VCaP (cell line): ENCODE measurements around the gene CETP.

ENCODE experiments used
- H3K27ac ChIP-seq: fragments of 450-650 bp; 2 replicates; pipeline ENCODE4 v1.5.1; 2017
- TF ChIP-seq, protein P1 (sequence below): fragments of 450-650 bp; conservative IDR thresholded peaks from 2 replicates; pipeline ENCODE4 v1.5.1; 2017; ENCODE audit warnings: mild to moderate bottlenecking, moderate library complexity

Gene CETP

DNA sequence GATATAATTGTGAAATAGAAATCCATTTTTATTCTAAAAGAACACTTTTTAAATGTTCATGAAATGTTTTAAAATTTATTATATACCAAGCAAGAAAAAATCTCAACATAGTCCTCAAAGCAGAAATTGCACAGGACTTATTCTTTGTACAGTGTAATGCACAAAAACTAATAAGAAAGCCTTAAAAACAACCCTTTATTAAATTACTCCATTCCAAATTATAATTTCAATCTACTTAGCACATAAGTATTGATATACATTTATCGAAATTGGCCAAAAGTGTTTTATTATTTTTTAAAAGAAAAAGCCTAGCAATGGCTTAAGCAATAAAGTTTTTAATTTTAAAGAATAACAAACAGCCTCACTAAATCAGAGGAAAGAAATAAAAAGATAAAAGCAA is 46.7 kb downstream of the CETP start:
- H3K27ac ChIP-seq = no peak overlapping the region
- TF ChIP-seq, protein P1, sequence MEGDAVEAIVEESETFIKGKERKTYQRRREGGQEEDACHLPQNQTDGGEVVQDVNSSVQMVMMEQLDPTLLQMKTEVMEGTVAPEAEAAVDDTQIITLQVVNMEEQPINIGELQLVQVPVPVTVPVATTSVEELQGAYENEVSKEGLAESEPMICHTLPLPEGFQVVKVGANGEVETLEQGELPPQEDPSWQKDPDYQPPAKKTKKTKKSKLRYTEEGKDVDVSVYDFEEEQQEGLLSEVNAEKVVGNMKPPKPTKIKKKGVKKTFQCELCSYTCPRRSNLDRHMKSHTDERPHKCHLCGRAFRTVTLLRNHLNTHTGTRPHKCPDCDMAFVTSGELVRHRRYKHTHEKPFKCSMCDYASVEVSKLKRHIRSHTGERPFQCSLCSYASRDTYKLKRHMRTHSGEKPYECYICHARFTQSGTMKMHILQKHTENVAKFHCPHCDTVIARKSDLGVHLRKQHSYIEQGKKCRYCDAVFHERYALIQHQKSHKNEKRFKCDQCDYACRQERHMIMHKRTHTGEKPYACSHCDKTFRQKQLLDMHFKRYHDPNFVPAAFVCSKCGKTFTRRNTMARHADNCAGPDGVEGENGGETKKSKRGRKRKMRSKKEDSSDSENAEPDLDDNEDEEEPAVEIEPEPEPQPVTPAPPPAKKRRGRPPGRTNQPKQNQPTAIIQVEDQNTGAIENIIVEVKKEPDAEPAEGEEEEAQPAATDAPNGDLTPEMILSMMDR = no peak

DNA sequence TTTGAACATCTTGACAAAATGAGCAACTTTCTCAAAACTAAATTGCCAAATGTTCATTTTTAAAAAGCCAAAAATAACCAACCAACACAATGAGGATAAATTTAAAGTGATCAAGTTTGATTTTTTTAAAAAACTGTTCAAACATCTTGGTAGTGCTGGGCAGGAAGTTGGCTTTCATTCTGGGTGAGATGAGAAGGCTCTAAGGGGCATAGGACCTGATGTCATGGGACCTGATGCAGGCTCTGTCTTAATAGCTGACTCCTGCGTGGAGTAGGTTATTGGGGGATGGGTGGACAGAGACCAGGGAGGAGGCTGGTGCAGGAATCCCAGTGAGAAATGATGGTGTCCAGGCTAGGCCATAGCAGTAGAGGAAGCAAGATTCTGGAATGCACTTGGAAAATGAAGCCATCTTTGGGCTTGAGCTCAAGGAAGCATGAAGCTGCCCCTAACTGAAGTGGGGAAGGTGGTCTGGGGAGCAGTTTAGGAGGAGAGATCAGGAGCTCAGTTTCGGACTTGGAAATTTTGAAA is 48.0 kb downstream of the CETP start:
- H3K27ac ChIP-seq = no peak overlapping the region
- TF ChIP-seq, protein P1 = no peak

DNA sequence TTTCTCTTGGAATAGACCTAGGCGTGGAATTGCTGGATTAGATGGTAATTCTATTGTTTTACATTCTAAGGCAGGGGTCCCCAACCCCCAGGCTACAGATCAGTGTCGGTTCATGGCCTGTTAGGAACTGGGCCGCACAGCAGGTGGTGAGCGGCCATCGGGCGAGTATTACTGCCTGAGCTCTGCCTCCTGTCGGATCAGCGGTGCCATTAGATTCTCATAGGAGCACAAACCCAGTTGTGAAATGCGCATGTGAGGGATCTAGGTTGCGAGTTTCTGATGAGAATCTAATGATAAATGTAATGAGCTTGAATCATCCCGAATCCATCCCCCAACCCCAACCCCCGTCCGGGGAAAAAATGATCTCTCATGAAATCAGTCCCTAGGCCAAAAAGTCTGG is 50.6 kb downstream of the CETP start:
- no peak overlapping the region for H3K27ac ChIP-seq
- TF ChIP-seq, protein P1 = no peak

DNA sequence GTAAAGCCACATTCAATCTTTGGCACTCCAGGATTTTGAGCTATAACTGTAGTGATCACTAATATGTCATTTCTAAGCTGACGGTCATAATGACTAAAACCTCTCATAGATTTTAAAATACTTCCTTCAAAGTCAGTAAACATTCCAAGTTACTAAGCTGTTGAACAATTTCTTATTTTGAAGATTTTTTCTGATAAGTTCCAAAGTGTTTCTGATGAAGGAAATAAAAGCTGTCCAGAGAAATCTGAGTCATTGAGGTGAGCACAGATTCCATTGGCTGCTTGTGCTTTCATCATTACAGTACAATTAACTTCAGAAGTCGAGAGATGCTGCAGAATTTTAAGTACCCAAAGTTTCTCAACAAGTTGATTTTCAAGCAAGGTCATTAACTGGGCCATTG is 51.5 kb downstream of the CETP start:
- TF ChIP-seq, protein P1 = no peak
- H3K27ac ChIP-seq = no peak overlapping the region

DNA sequence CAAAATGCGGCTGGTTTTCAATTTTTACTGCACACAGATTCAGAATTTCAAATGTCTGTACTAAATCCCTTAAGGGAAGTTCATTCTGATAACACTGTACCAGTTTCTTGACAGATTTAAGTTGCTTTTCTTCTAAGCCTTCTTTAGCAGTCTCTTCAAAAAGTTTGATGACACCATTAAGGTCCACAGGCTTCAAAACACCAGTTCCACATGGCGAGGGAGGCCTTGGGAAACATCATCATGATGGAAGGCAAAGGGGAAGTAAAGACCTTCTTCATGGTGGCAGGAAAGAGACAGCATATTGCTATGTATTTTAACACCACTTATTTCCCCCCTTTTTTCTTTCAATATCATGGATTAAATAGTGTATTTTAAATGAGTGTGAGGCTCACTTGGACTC is 52.2 kb downstream of the CETP start:
- H3K27ac ChIP-seq = no peak overlapping the region

DNA sequence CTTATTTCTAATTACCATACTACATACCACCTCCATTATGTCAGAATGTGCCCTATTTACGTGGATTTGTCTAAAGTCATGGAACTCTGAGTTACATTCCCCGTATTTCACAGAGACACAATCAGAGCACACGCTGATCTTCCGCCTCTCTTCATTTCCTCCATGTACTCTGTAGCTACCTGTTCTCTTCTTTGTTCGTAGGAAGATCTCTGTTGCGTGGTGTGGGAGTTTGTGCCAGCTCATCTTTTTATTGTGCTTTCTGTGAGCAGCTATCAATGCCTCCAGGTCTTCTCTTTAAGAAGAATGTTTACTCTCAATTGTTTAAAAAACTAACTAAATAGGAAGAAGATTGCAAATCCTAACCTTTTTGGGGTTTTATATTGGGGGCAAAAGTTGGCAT is 54.6 kb downstream of the CETP start:
- H3K27ac ChIP-seq = no peak overlapping the region
- TF ChIP-seq, protein P1 = no peak

More for the DNA sequence above, 52.2 kb downstream of the CETP start:
- TF ChIP-seq, protein P1 = no peak

DNA sequence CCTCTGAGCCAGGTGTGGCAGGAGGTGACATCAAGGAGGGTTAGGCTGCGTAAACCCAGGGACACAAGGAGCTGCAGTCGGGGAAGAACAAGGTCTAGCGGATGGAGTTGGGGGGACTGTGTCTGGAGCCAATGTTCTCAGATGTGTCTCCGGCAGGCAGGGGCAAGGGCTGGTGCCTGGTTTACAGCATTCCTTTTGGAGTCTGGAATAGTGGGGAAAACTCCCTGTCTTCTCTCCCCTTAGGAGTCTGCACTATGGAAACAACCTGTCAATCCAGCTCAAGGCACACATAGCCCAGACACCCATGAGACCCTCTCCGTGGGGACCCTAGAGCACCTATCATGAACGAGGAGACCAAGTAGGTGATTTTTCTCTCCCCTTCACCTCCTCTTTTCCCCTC is 55.1 kb downstream of the CETP start:
- TF ChIP-seq, protein P1 = no peak
- H3K27ac ChIP-seq = no peak overlapping the region

DNA sequence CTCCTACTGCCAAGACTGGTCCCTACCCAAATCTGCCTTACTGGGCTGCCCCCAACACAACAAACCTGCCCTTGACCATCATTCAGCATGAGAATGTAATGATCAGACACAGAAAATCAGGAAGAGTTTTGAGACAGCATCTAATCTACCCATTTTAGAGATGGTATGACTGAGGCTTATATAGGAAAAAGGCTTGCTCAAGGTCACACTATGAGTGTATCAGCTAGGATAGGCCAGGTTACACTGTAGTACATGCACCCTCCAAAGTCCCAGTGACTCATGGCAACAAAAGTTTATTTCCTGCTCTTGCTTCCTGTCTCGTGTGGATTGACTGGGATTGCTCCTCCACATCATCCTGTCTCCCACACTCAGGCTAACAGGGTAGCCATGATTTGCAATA is 55.5 kb downstream of the CETP start:
- TF ChIP-seq, protein P1 = no peak
- no peak overlapping the region for H3K27ac ChIP-seq
